Tibial nerve (tissue), 3 donors: Measurements from ENCODE around the gene KIAA1217.

Source experiments
- POLR2A ChIP-seq, 2 donors: fragments of 450-650 bp; IDR thresholded peaks; one replicate each; pipeline ENCODE4 v1.6.1; 2017; ENCODE audit warnings: antibody characterized with exemption in 2 of 2, mild to moderate bottlenecking in 2 of 2, moderate library complexity in 2 of 2
- TF ChIP-seq, protein P1 (sequence below), 5 experiments: fragments of 200-600 bp in 3 of 5; fragments of 450-650 bp in 2 of 5; sonication (generic) in 3 of 5; IDR thresholded peaks; one replicate each; pipeline ENCODE4 v1.5.1; 2016 to 2019; ENCODE audit warnings: antibody characterized with exemption in 5 of 5, mild to moderate bottlenecking in 3 of 5, moderate library complexity in 2 of 5

DNA sequence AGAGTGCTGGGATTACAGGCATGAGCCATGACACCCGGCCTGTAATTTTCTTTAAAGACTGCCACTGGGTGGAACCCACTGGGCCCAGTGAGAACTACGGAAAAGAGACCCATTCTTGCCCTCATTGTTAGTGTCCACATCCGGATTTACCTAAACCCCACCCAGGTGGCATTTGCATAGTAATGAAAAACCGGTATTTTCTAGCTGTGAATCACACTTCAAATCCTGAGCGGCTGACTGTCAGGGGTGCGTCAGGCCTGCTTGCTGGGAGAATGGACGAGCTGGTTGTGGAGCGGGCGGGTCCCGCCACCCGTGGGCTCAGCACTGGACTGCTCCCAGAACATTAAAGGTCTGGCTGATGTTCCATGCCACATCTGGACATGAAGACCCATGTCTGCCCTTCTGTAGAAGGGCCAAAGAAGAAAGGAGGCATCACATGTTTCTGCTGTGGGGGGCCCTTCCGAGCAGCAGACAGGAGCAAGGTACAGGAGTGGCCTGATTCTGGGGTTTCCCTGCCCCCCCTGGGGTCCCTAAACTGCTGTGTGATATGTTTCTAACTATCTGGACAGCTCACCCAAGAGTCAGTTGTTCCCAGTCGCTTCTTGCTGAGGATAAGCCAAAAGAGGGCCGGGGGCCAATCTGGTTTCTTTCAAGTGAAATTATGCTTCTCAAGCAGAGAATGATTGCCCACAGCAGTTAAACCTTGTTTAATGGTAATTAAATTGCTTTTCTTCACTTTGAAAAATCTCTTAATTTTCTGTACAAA, 46.4 kb downstream of the KIAA1217 start:
- TF ChIP-seq, protein P1, sequence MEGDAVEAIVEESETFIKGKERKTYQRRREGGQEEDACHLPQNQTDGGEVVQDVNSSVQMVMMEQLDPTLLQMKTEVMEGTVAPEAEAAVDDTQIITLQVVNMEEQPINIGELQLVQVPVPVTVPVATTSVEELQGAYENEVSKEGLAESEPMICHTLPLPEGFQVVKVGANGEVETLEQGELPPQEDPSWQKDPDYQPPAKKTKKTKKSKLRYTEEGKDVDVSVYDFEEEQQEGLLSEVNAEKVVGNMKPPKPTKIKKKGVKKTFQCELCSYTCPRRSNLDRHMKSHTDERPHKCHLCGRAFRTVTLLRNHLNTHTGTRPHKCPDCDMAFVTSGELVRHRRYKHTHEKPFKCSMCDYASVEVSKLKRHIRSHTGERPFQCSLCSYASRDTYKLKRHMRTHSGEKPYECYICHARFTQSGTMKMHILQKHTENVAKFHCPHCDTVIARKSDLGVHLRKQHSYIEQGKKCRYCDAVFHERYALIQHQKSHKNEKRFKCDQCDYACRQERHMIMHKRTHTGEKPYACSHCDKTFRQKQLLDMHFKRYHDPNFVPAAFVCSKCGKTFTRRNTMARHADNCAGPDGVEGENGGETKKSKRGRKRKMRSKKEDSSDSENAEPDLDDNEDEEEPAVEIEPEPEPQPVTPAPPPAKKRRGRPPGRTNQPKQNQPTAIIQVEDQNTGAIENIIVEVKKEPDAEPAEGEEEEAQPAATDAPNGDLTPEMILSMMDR (IDR thresholded peaks at IDR 0.05), result no peak
- no peak for TF ChIP-seq POLR2A (IDR thresholded peaks at IDR 0.05)
